Neural cell (in vitro differentiated cells): ENCODE measurements around the gene USP22. TPM values are rescaled to one million over a fixed set of nuclear protein-coding genes. Genes with fewer than 3 reads are reported as not detected.

Experiments
- H2AFZ ChIP-seq: fragments of 200-600, 300-800 bp; sonication (generic), shearing (Covaris generic); 2 replicates; pipeline ENCODE4 v1.6.0; 2014; ENCODE audit warnings: low read depth, mild to moderate bottlenecking, antibody characterized with exemption, low read length, moderate library complexity
- H3F3A ChIP-seq: fragments of 200-600 bp; shearing (Covaris generic); 2 replicates; pipeline ENCODE4 v1.6.1; 2016; ENCODE audit warnings: mild to moderate bottlenecking, moderate library complexity, mixed read lengths, antibody characterized with exemption, low read length; ENCODE audit not compliant: insufficient read depth, poor library complexity, severe bottlenecking
- H3K27ac ChIP-seq: fragments of 200-600, 300-800 bp; sonication (generic), shearing (Covaris generic); 2 replicates; pipeline ENCODE4 v1.5.1; 2014; ENCODE audit warnings: mild to moderate bottlenecking, low read length, moderate library complexity
- H3K27me3 ChIP-seq: fragments of 300-800, 200-600 bp; sonication (generic), shearing (Covaris generic); 2 replicates; pipeline ENCODE4 v1.6.0; 2014; ENCODE audit warnings: mild to moderate bottlenecking, low read depth, low read length, moderate library complexity; ENCODE audit not compliant: insufficient read depth
- H3K36me3 ChIP-seq: fragments of 300-800, 200-600 bp; sonication (generic), shearing (Covaris generic); 2 replicates; pipeline ENCODE4 v1.5.1; 2014; ENCODE audit warnings: mild to moderate bottlenecking, antibody characterized with exemption, low read length, moderate library complexity; ENCODE audit not compliant: insufficient read depth
- H3K4me2 ChIP-seq: fragments of 300-800, 200-600 bp; sonication (generic), shearing (Covaris generic); 2 replicates; pipeline ENCODE4 v1.6.0; 2014; ENCODE audit warnings: mild to moderate bottlenecking, low read length
- H3K4me3 ChIP-seq: fragments of 300-800, 200-600 bp; sonication (generic), shearing (Covaris generic); 2 replicates; pipeline ENCODE4 v1.5.1; 2014; ENCODE audit warnings: mild to moderate bottlenecking, low read length, moderate library complexity
- H3K79me2 ChIP-seq: fragments of 200-600 bp; shearing (Covaris generic); replicated peaks from 2 replicates; pipeline ENCODE4 v1.6.0; 2014; ENCODE audit warnings: mild to moderate bottlenecking, low read length, moderate library complexity; ENCODE audit not compliant: insufficient read depth
- H3K9ac ChIP-seq: fragments of 300-800, 200-600 bp; sonication (generic), shearing (Covaris generic); 2 replicates; pipeline ENCODE4 v1.6.1; 2016; ENCODE audit warnings: mild to moderate bottlenecking, low read length, mixed read lengths
- H3K9me2 ChIP-seq: fragments of 200-600 bp; shearing (Covaris generic); 2 replicates; pipeline ENCODE4 v1.6.1; 2016; ENCODE audit warnings: mild to moderate bottlenecking, low read length, mixed read lengths; ENCODE audit not compliant: insufficient read depth
- H3K9me3 ChIP-seq: fragments of 200-600, 300-800 bp; sonication (generic), shearing (Covaris generic); 2 replicates; pipeline ENCODE4 v1.6.1; 2016; ENCODE audit warnings: mild to moderate bottlenecking, mixed run types, low read length, moderate library complexity, mixed read lengths
- H4K20me1 ChIP-seq: fragments of 200-600 bp; shearing (Covaris generic); 2 replicates; pipeline ENCODE4 v1.6.1; 2016; ENCODE audit warnings: mild to moderate bottlenecking, mixed run types; ENCODE audit not compliant: insufficient read depth
- CTCF ChIP-seq: fragments of 450-650 bp; IDR thresholded peaks from 2 replicates; pipeline ENCODE4 v1.5.1; 2014; ENCODE audit warnings: antibody characterized with exemption, mild to moderate bottlenecking, moderate library complexity; ENCODE audit not compliant: poor library complexity, severe bottlenecking
- EP300 ChIP-seq: fragments of 450-650 bp; conservative IDR thresholded peaks from 2 replicates; pipeline ENCODE4 v1.6.1; 2014; ENCODE audit warnings: antibody characterized with exemption, mild to moderate bottlenecking, moderate library complexity; ENCODE audit not compliant: poor library complexity, severe bottlenecking
- EZH2 ChIP-seq: fragments of 200-600, 300-800 bp; shearing (Covaris generic), sonication (generic); IDR thresholded peaks from 2 replicates; pipeline ENCODE4 v1.6.1; 2014; ENCODE audit warnings: antibody characterized with exemption, low read length, borderline replicate concordance, mild to moderate bottlenecking; ENCODE audit not compliant: insufficient read depth, poor library complexity, severe bottlenecking
- MXI1 ChIP-seq: fragments of 450-650 bp; conservative IDR thresholded peaks from 2 replicates; pipeline ENCODE4 v1.6.1; 2014; ENCODE audit warnings: antibody characterized with exemption, mild to moderate bottlenecking; ENCODE audit not compliant: poor library complexity, severe bottlenecking
- POLR2AphosphoS5 ChIP-seq: IDR thresholded peaks from 2 replicates; pipeline ENCODE4 v1.6.1; 2012
- RAD21 ChIP-seq: fragments of 450-650 bp; conservative IDR thresholded peaks from 2 replicates; pipeline ENCODE4 v1.6.1; 2014; ENCODE audit warnings: antibody characterized with exemption, mild to moderate bottlenecking, moderate library complexity
- SMC3 ChIP-seq: fragments of 450-650 bp; conservative IDR thresholded peaks from 2 replicates; pipeline ENCODE4 v1.6.1; 2014; ENCODE audit warnings: antibody characterized with exemption, mild to moderate bottlenecking, moderate library complexity; ENCODE audit not compliant: poor library complexity
- TAF1 ChIP-seq: IDR thresholded peaks from 2 replicates; pipeline ENCODE4 v1.6.1; 2012; ENCODE audit warnings: low read depth
- polyA plus RNA-seq: library from polyadenylated mRNA; depleted of rRNA; stranded (reverse); fragments of >200 nt; gene quantifications from 2 replicates; pipeline ENCODE4 v1.2.3, GENCODE V29; 2014
- TF ChIP-seq, protein P1 (sequence below): IDR thresholded peaks from 2 replicates; pipeline ENCODE4 v1.6.1; 2012; ENCODE audit warnings: borderline replicate concordance

USP22 gene
- polyA plus RNA-seq, 1 donor from 2014 or later: 269 TPM

DNA sequence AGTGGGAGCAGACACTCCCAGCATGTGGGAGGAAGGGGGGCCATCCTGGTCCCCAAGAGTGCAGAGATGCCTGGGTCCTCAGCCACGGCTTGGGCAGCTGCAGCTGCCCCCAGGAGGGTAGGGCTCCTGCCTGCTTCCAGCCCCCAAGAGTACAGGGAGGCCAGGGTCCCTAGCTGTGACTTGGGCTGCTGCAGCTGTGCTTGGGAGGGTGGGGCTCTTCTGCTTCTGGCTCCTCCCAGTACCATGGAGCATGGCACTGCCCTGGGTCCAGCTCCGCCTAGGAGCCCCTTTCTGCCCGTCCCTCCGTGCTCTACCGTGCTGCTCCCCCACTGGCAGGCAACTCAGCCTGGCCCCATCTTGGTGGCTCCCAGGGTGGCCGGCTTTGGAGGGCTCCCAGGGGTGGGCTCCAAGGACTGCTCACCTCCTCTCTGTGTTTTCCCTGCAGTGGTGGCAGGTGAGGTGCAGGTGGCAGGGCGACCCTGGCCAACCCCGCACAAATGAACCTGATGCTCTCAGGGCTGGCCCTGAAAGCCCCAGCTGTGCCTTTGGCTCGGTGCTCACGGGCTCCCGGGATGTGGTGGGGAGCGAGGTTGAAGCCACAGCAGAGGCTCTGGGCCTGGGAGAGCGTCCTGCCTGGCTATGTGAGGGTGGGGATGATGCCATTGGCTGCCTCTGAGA is 18.5 kb upstream of the USP22 start:
- Histone ChIP-seq H4K20me1 (no peaks in the 10 kb centered on the region), H3K4me2 (no peak overlapping the region), H3K79me2 (no peaks in the 10 kb centered on the region), H3K9me2 (no peaks in the 10 kb centered on the region), H3K9me3 (no peaks in the 10 kb centered on the region), H2AFZ (no peak overlapping the region), H3K4me3 (no peak overlapping the region), H3F3A (no peaks in the 10 kb centered on the region), H3K27me3 (no peaks in the 10 kb centered on the region), H3K9ac (no peak overlapping the region), H3K36me3 (no peaks in the 10 kb centered on the region), H3K27ac (no peak overlapping the region)
- TF ChIP-seq CTCF: no peak
- TF ChIP-seq SMC3: no peak
- TF ChIP-seq, protein P1, sequence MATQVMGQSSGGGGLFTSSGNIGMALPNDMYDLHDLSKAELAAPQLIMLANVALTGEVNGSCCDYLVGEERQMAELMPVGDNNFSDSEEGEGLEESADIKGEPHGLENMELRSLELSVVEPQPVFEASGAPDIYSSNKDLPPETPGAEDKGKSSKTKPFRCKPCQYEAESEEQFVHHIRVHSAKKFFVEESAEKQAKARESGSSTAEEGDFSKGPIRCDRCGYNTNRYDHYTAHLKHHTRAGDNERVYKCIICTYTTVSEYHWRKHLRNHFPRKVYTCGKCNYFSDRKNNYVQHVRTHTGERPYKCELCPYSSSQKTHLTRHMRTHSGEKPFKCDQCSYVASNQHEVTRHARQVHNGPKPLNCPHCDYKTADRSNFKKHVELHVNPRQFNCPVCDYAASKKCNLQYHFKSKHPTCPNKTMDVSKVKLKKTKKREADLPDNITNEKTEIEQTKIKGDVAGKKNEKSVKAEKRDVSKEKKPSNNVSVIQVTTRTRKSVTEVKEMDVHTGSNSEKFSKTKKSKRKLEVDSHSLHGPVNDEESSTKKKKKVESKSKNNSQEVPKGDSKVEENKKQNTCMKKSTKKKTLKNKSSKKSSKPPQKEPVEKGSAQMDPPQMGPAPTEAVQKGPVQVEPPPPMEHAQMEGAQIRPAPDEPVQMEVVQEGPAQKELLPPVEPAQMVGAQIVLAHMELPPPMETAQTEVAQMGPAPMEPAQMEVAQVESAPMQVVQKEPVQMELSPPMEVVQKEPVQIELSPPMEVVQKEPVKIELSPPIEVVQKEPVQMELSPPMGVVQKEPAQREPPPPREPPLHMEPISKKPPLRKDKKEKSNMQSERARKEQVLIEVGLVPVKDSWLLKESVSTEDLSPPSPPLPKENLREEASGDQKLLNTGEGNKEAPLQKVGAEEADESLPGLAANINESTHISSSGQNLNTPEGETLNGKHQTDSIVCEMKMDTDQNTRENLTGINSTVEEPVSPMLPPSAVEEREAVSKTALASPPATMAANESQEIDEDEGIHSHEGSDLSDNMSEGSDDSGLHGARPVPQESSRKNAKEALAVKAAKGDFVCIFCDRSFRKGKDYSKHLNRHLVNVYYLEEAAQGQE: no peak
- TF ChIP-seq MXI1: no peak
- no peak for TF ChIP-seq RAD21
- TF ChIP-seq EP300: no peak
- no peak for TF ChIP-seq EZH2
- TF ChIP-seq TAF1: no peak
- TF ChIP-seq POLR2AphosphoS5: no peak

DNA sequence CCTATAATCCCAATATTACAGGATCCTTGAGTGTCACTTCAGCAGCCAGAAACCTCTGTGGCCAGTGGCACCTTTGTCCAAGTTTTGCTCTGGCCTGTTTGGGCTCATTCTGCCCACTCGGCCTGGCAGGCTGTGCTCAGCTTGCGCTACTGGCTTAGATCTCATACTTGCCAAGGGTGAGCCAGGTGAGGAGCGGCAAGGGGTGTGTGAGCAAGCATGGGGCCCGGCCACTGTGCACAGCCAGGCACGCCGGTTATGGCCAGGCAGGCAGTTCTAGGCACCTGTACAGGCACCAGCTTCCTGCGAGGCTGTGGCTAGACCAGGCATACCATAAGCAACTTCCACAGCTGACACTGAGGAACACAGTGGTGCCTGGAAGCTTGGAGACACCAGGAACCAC is 16.9 kb upstream of the USP22 start:
- no peak overlapping the region for H3K4me3 ChIP-seq
- H3K4me2 ChIP-seq: no peak overlapping the region
- TF ChIP-seq EP300 (no peak), MXI1 (no peak), RAD21 (no peak), SMC3 (no peak), CTCF (no peak), TAF1 (no peak), EZH2 (no peak)
- H3K9me3 ChIP-seq: no peaks in the 10 kb centered on the region
- no peaks in the 10 kb centered on the region for H3K9me2 ChIP-seq
- no peak overlapping the region for H3K9ac ChIP-seq
- H3K79me2 ChIP-seq: no peaks in the 10 kb centered on the region
- H2AFZ ChIP-seq: no peak overlapping the region
- no peak overlapping the region for H3K27ac ChIP-seq
- H4K20me1 ChIP-seq: no peaks in the 10 kb centered on the region
- no peaks in the 10 kb centered on the region for H3F3A ChIP-seq
- no peaks in the 10 kb centered on the region for H3K27me3 ChIP-seq
- H3K36me3 ChIP-seq: no peaks in the 10 kb centered on the region
